B cell (primary cell): ENCODE measurements around the gene PPL. TPM values are rescaled to one million over a fixed set of nuclear protein-coding genes. Genes with fewer than 3 reads are reported as not detected.

ENCODE experiments used
- ATAC-seq: fragments of 200-7000 bp; cut with Tn5 transposase; one replicate; pipeline ENCODE4 v1.10.0; 2021; ENCODE audit warnings: low read depth, mild to moderate bottlenecking, moderate number of reproducible peaks, moderate library complexity
- CTCF ChIA-PET: fragments of 350-600 bp; sonication (Branson Sonifier 250); formaldehyde crosslinking; loops from one replicate; lab custom pipeline; 2021; ENCODE audit warnings: antibody characterized with exemption, inconsistent platforms; lab: Charles Lee
- POLR2A ChIA-PET: fragments of 350-600 bp; sonication (Branson Sonifier 250); formaldehyde crosslinking; loops from one replicate; lab custom pipeline; 2021; ENCODE audit warnings: antibody characterized with exemption; lab: Charles Lee
- DNase-seq: peaks from one replicate; pipeline ENCODE4 v3.0.0; 2013
- H2AFZ ChIP-seq: 2 replicates; pipeline ENCODE4 v1.6.1; 2012; ENCODE audit warnings: mild to moderate bottlenecking, low read depth, low read length; ENCODE audit not compliant: insufficient read depth, poor library complexity, severe bottlenecking
- H3K27ac ChIP-seq, 2 donors: 1 replicate in 1 of 2; 2 replicates in 1 of 2; pipeline ENCODE4 v1.5.1; 2012 to 2013; ENCODE audit warnings: low read length in 2 of 2, mild to moderate bottlenecking in 2 of 2, moderate library complexity in 1 of 2
- H3K27me3 ChIP-seq, 4 experiments: fragments of 200-600 bp in 1 of 4; sonication (generic) in 1 of 4; replicated peaks in 1 of 4; 1 replicate in 2 of 4; 2 replicates in 2 of 4; pipeline versions ENCODE4 v1.6.1 to v1.7.0; 2013 to 2016; ENCODE audit warnings: low read length in 3 of 4, mild to moderate bottlenecking in 2 of 4, mixed read lengths in 1 of 4, moderate library complexity in 1 of 4; ENCODE audit not compliant: insufficient read depth in 4 of 4, control insufficient read depth in 3 of 4; ENCODE audit errors: control extremely low read depth in 1 of 4
- H3K36me3 ChIP-seq, 2 experiments: replicated peaks in 1 of 2; 1 replicate in 1 of 2; 2 replicates in 1 of 2; pipeline versions ENCODE4 v1.6.1 to v1.7.1; 2013; ENCODE audit warnings: low read length in 1 of 2; ENCODE audit not compliant: insufficient read depth in 2 of 2, control insufficient read depth in 1 of 2; ENCODE audit errors: control extremely low read depth in 1 of 2, extremely low read depth in 1 of 2
- H3K4me1 ChIP-seq, 2 donors: fragments of 200-600 bp in 1 of 2; sonication (generic) in 1 of 2; 1 replicate in 1 of 2; 2 replicates in 1 of 2; pipeline versions ENCODE4 v1.5.1 to v1.6.1; 2013 to 2017; ENCODE audit warnings: low read length in 2 of 2; ENCODE audit not compliant: control insufficient read depth in 2 of 2, insufficient read depth in 2 of 2
- H3K4me2 ChIP-seq: replicated peaks from 2 replicates; pipeline ENCODE3; 2012; ENCODE audit warnings: mild to moderate bottlenecking, low read depth, low read length; ENCODE audit not compliant: poor library complexity, severe bottlenecking
- H3K4me3 ChIP-seq, 5 experiments: fragments of 200-600 bp in 1 of 5; sonication (generic) in 1 of 5; 1 replicate in 3 of 5; 2 replicates in 2 of 5; pipeline versions ENCODE4 v1.5.1 to v1.7.0; 2011 to 2016; ENCODE audit warnings: low read length in 4 of 5, mild to moderate bottlenecking in 4 of 5, low read depth in 2 of 5, control low read depth in 1 of 5, moderate library complexity in 1 of 5; ENCODE audit not compliant: insufficient read depth in 1 of 5; ENCODE audit errors: control extremely low read depth in 1 of 5, extremely low read depth in 1 of 5
- H3K79me2 ChIP-seq: fragments of 200-600 bp; sonication (generic); one replicate; pipeline ENCODE4 v1.6.0; 2016; ENCODE audit warnings: low read length; ENCODE audit not compliant: control insufficient read depth, insufficient read depth
- H3K9ac ChIP-seq: fragments of 200-600 bp; sonication (generic); 2 replicates; pipeline ENCODE4 v1.6.1; 2017; ENCODE audit warnings: mild to moderate bottlenecking, low read length, moderate library complexity
- H3K9me3 ChIP-seq, 3 donors: one replicate each; pipeline versions ENCODE4 v1.6.1 to v1.7.1; 2013; ENCODE audit warnings: low read length in 2 of 3; ENCODE audit not compliant: control insufficient read depth in 2 of 3, insufficient read depth in 1 of 3; ENCODE audit errors: control extremely low read depth in 1 of 3
- H4K20me1 ChIP-seq: 2 replicates; pipeline ENCODE4 v1.6.0; 2012; ENCODE audit warnings: mild to moderate bottlenecking, low read length; ENCODE audit not compliant: insufficient read depth, control insufficient read depth, poor library complexity, severe bottlenecking
- H3K27ac Mint-ChIP-seq: one replicate; pipeline ENCODE4 v1.8.0; 2021; ENCODE audit warnings: mixed read lengths
- H3K27me3 Mint-ChIP-seq: one replicate; pipeline ENCODE4 v1.8.0; 2021; ENCODE audit warnings: mixed read lengths
- H3K4me1 Mint-ChIP-seq: one replicate; pipeline ENCODE4 v1.8.0; 2021; ENCODE audit warnings: mixed read lengths
- H3K4me3 Mint-ChIP-seq: one replicate; pipeline ENCODE4 v1.8.0; 2021; ENCODE audit warnings: mixed read lengths
- H3K9me3 Mint-ChIP-seq: one replicate; pipeline ENCODE4 v1.8.0; 2022; ENCODE audit warnings: mixed read lengths; ENCODE audit not compliant: insufficient read depth
- CTCF ChIP-seq: fragments of 200-600 bp; IDR thresholded peaks from one replicate; pipeline ENCODE4 v1.8.0; 2022; ENCODE audit warnings: antibody characterized with exemption, mild to moderate bottlenecking
- EZH2 ChIP-seq: IDR thresholded peaks from 2 replicates; pipeline ENCODE4 v1.6.1; 2012; ENCODE audit warnings: borderline replicate concordance, low read depth, mild to moderate bottlenecking, moderate library complexity, low read length; ENCODE audit not compliant: insufficient read depth, poor library complexity, severe bottlenecking
- WGBS: methylation state at CpG from one replicate; pipeline ENCODE4 v1.1.5; 2013; ENCODE audit warnings: missing lambda C conversion rate; ENCODE audit not compliant: insufficient coverage; 5-methylcytosine and 5-hydroxymethylcytosine counted together
- intact Hi-C: fragments of 100-400 bp; cut with micrococcal nuclease; formaldehyde crosslinking; loops from one replicate; pipeline ENCODE4 v1.10.0; 2022
- polyA plus RNA-seq: library from polyadenylated mRNA; depleted of rRNA; stranded (reverse); fragments of >200 nt; gene quantifications from 2 replicates; pipeline ENCODE4 v1.2.3, GENCODE V29; 2012
- total RNA-seq, 2 donors: library from RNA; stranded (reverse); fragments of 120-200 nt in 1 of 2; gene quantifications; 1 replicate in 1 of 2; 2 replicates in 1 of 2; pipeline versions ENCODE4 v1.2.3 to v1.2.4, GENCODE V29; 2013 to 2022

PPL gene
- total and polyA plus RNA-seq, 2 donors (not counting 1 experiment from before 2014, with no cell fraction given): not detected

GRCh38 chr16:4860727-4861342 lies 76.1 kb downstream of the PPL start:
- TF ChIP-seq CTCF: no peak
- TF ChIP-seq EZH2: no peak
- no peaks in the 10 kb centered on the region for H3K4me1 ChIP-seq
- Mint-ChIP-seq H3K27ac (no peak overlapping the region), H3K4me1 (no peaks in the 10 kb centered on the region), H3K27me3 (no peaks in the 10 kb centered on the region), H3K4me3 (no peak overlapping the region), H3K9me3 (no peaks in the 10 kb centered on the region)
- ChIA-PET CTCF (no interaction called here), POLR2A (no interaction called here)
- intact Hi-C loops: no loop called here
- H3K9ac ChIP-seq: no peak overlapping the region
- H3K4me2 ChIP-seq: no peak overlapping the region
- no peak overlapping the region for H3K27ac ChIP-seq
- no peaks in the 10 kb centered on the region for H3K27me3 ChIP-seq
- WGBS: 100% methylated on average over 12 of the region's 14 CpGs
- no peak for DNase-seq
- peaks cover 67% of the 10 kb centered on the region for H3K79me2 ChIP-seq
- no peaks in the 10 kb centered on the region for H3K9me3 ChIP-seq
- no peak overlapping the region for H3K4me3 ChIP-seq
- ATAC-seq: no peak
- H4K20me1 ChIP-seq: peaks cover 11% of the 10 kb centered on the region
- peaks cover 19 to 70% of the 10 kb centered on the region in 2 experiments for H3K36me3 ChIP-seq
- H2AFZ ChIP-seq: no peak overlapping the region

GRCh38 chr16:4859900-4860255 lies 77.1 kb downstream of the PPL start:
- no peaks in the 10 kb centered on the region for H3K9me3 ChIP-seq
- peaks cover 76% of the 10 kb centered on the region for H3K79me2 ChIP-seq
- H3K36me3 ChIP-seq: peaks cover 19 to 73% of the 10 kb centered on the region in 2 experiments
- H3K27me3 Mint-ChIP-seq: no peaks in the 10 kb centered on the region
- peaks cover 11% of the 10 kb centered on the region for H4K20me1 ChIP-seq
- DNase-seq: no peak
- H3K4me2 ChIP-seq: no peak overlapping the region
- H3K4me1 Mint-ChIP-seq: no peaks in the 10 kb centered on the region
- no peak overlapping the region for H3K4me3 ChIP-seq
- H3K4me1 ChIP-seq: no peaks in the 10 kb centered on the region
- intact Hi-C loops: no loop called here
- H3K27ac Mint-ChIP-seq: no peak overlapping the region
- CTCF ChIA-PET: no interaction called here
- no peak overlapping the region for H3K4me3 Mint-ChIP-seq
- no peak for ATAC-seq
- no peak overlapping the region for H3K9ac ChIP-seq
- no peaks in the 10 kb centered on the region for H3K27me3 ChIP-seq
- POLR2A ChIA-PET: no interaction called here
- H3K9me3 Mint-ChIP-seq: no peaks in the 10 kb centered on the region
- over 99% methylated on average over 10 of the region's 10 CpGs for WGBS
- H3K27ac ChIP-seq: no peak overlapping the region
- no peak for TF ChIP-seq CTCF
- TF ChIP-seq EZH2: no peak
- no peak overlapping the region for H2AFZ ChIP-seq
